Measurements from ENCODE around the gene NRIP3. TPM values are rescaled to one million over a fixed set of nuclear protein-coding genes. Genes with fewer than 3 reads are reported as not detected.

Gene NRIP3
- total and polyA plus RNA-seq, 2 donors (not counting 3 experiments of a cell fraction or from before 2014, with no cell fraction given): 3.7 to 9.9 TPM

- Histone ChIP-seq H3K79me2 (ENCODE audit: control insufficient read depth, insufficient read depth, low read length) (no peaks in the 10 kb centered on the region), H3K27ac (ENCODE audit: insufficient read depth, low read depth, low read length) (no peak overlapping the region), H3K9ac (replicated peaks; ENCODE audit: extremely low read depth, insufficient read depth, low read length) (no peak overlapping the region), H3K27me3 (ENCODE audit: control insufficient read depth in 2 of 2, insufficient read depth in 2 of 2, low read length in 2 of 2) (peaks cover 1 to 6% of the 10 kb centered on the region in 2 experiments), H3K9me3 (replicated peaks; ENCODE audit: control insufficient read depth, insufficient read depth, low read length) (no peaks in the 10 kb centered on the region), H3K4me3 (replicated peaks in 1 of 3; ENCODE audit: insufficient read depth in 1 of 3, low read depth in 1 of 3, low read length in 3 of 3) (no peak overlapping the region), H3K4me1 (ENCODE audit: control insufficient read depth, extremely low read depth, insufficient read depth, low read length) (no peaks in the 10 kb centered on the region), H3K9me1 (replicated peaks; ENCODE audit: control insufficient read depth, extremely low read depth, insufficient read depth, low read length) (no peaks in the 10 kb centered on the region), H2AFZ (ENCODE audit: low read depth, low read length) (no peak overlapping the region), H4K20me1 (replicated peaks; ENCODE audit: control insufficient read depth, extremely low read depth, insufficient read depth, low read length) (no peaks in the 10 kb centered on the region), H3K36me3 (ENCODE audit: control insufficient read depth in 2 of 2, extremely low read depth in 1 of 2, insufficient read depth in 2 of 2, low read length in 2 of 2) (no peaks in the 10 kb centered on the region), H3K4me2 (ENCODE audit: insufficient read depth, low read length) (no peak overlapping the region)
- ChIA-PET CTCF (interaction anchor here (0.8 to 3.0 kb wide), 4 partner anchors 9 to 109 kb away, joined by 3 to 29 read pairs (median 7); no protein-coding TSS in a partner anchor), POLR2A (interaction anchor here (0.5 kb wide), 1 partner anchor 25 kb away, joined by 3 read pairs; no protein-coding TSS in a partner anchor)
- dilution Hi-C loops (cut with MboI; ENCODE audit: extremely low pct_ligation_motif_present, low sequenced_read_pairs) (no loop called here), intact Hi-C loops (cut with micrococcal nuclease) (no loop called here)
- no TSS peak for BruUV-seq (replicated peaks)
- no peak for TF ChIP-seq MYC (IDR thresholded peaks at IDR 0.05; ENCODE audit: low read depth, low read length)
- TF ChIP-seq JUN (IDR thresholded peaks at IDR 0.05; ENCODE audit: borderline replicate concordance, insufficient read depth, insufficient read length, low read depth): no peak
- TF ChIP-seq POLR2AphosphoS5 (IDR thresholded peaks at IDR 0.05; ENCODE audit: insufficient read depth, low read depth, low read length): no peak
- TF ChIP-seq FOS (IDR thresholded peaks at IDR 0.05; ENCODE audit: borderline replicate concordance, insufficient read depth, low read length): no peak
- no peak for TF ChIP-seq GATA2 (IDR thresholded peaks at IDR 0.05; ENCODE audit: insufficient read depth, insufficient read length, low read depth, low read length)
- no peak for TF ChIP-seq EZH2 (IDR thresholded peaks at IDR 0.05; ENCODE audit: borderline replicate concordance, low read depth, low read length, severe bottlenecking)
- TF ChIP-seq MAX (IDR thresholded peaks at IDR 0.05; ENCODE audit: insufficient read depth, insufficient read length): no peak
- no peak for TF ChIP-seq POLR2A (IDR thresholded peaks at IDR 0.05; ENCODE audit: low read depth, low read length)
- no peak for TF ChIP-seq CTCF (IDR thresholded peaks at IDR 0.05; ENCODE audit: extremely low read depth in 1 of 2, insufficient read depth in 1 of 2, low read depth in 1 of 2, low read length in 2 of 2)
- DNase-seq (ENCODE audit: low read depth, low spot score): no peak
- no peak for FAIRE-seq
Observed at GRCh38 chr11:9028581-9028980, 24.8 kb upstream of the NRIP3 start.

Data from endothelial cell of umbilical vein (primary cell).